ENCODE measurements around the gene OTOL1.

DNA sequence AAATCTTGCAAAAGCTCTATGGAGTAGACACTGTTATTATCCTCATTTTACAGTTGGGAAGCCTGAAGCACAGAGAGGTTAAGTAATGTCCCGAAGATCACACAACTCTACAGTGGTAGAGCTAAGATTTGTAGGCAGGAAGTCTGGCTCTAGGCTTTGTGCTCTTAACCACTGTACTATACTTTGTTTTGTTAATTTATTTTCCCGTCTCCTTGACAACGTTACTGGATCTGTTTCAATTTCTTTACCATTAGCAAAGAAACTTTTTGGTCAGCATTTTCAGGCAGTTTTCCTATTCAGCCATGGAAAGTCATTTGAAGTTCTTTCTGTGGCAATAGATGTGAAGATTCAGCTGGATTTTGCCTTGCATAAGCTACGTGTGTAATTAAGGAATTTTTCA, 51.7 kb downstream of the OTOL1 start:
- no peak for TF ChIP-seq EP300 (IDR thresholded peaks at IDR 0.05)
- no peak for TF ChIP-seq POLR2A (IDR thresholded peaks at IDR 0.05)
- TF ChIP-seq, protein P1, sequence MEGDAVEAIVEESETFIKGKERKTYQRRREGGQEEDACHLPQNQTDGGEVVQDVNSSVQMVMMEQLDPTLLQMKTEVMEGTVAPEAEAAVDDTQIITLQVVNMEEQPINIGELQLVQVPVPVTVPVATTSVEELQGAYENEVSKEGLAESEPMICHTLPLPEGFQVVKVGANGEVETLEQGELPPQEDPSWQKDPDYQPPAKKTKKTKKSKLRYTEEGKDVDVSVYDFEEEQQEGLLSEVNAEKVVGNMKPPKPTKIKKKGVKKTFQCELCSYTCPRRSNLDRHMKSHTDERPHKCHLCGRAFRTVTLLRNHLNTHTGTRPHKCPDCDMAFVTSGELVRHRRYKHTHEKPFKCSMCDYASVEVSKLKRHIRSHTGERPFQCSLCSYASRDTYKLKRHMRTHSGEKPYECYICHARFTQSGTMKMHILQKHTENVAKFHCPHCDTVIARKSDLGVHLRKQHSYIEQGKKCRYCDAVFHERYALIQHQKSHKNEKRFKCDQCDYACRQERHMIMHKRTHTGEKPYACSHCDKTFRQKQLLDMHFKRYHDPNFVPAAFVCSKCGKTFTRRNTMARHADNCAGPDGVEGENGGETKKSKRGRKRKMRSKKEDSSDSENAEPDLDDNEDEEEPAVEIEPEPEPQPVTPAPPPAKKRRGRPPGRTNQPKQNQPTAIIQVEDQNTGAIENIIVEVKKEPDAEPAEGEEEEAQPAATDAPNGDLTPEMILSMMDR (IDR thresholded peaks at IDR 0.05): no peak

Data from suprapubic skin (tissue), 3 donors.